Colonic mucosa (tissue), 4 donors: ENCODE data around the gene ITPK1. TPM values are rescaled to one million over a fixed set of nuclear protein-coding genes. Genes with fewer than 3 reads are reported as not detected.

ENCODE experiments used
- DNase-seq: peaks from one replicate; pipeline ENCODE4 v3.0.0-alpha.2; 2020
- H3K27ac ChIP-seq: fragments of 200-600 bp; one replicate; pipeline ENCODE4 v1.8.0; 2021
- H3K27me3 ChIP-seq: fragments of 200-600 bp; one replicate; pipeline ENCODE4 v1.8.0; 2021
- H3K36me3 ChIP-seq: fragments of 200-600 bp; one replicate; pipeline ENCODE4 v1.8.0; 2021
- H3K4me1 ChIP-seq: fragments of 200-600 bp; one replicate; pipeline ENCODE4 v1.8.0; 2021; ENCODE audit warnings: mild to moderate bottlenecking
- H3K4me3 ChIP-seq: fragments of 200-600 bp; one replicate; pipeline ENCODE4 v1.8.0; 2021
- H3K9ac ChIP-seq, 2 donors: one replicate each; pipeline ENCODE4 v1.7.0; 2013; ENCODE audit warnings: control low read depth in 2 of 2, low read depth in 2 of 2, low read length in 2 of 2
- H3K9me3 ChIP-seq: fragments of 200-600 bp; one replicate; pipeline ENCODE4 v1.8.0; 2021
- intact Hi-C: fragments of 100-400 bp; cut with DNase I; formaldehyde crosslinking; loops from one replicate; pipeline ENCODE4 v1.14.1; 2022
- total RNA-seq, 2 donors: library from RNA; stranded (reverse); fragmentation: NEBNext Ultra II Directional in 1 of 2; extraction: Animal tissue kit (Norgen Biotek cat#: 25700) in 1 of 2; gene quantifications; one replicate each; pipeline ENCODE4 v1.2.1, GENCODE V29; 2021
- TF ChIP-seq, protein P1 (sequence below): fragments of 200-600 bp; IDR thresholded peaks from one replicate; pipeline ENCODE4 v1.8.0; 2022; ENCODE audit warnings: antibody characterized with exemption, mild to moderate bottlenecking
- donor health status: healthy.
- donor health status: DM: no; HTN: no; CAD: no.
- donor health status: DM: no; HTN: no; CAD: no.

The ITPK1 gene
- total RNA-seq, 2 donors from 2014 or later = 118 to 134 TPM

DNA sequence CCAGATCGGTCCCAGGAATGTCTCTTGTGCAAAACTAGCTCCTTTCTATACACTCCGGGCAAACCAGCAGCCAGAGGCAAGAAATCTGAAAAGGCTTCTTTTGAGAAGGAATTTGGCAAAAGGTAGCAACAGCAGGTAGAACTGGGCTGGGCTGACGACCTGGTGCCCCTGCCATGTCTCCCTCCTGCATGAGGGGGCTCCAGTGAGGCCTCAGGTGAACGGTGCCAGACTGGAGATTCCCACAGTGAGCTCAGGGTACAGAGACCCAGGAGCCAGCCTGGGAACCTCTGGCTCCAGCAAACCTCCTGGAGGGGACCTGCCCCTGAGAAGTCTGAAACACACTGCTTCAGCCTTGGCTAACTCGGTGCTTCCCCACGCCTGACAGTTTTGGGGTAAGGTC lies 10.8 kb downstream of the ITPK1 start:
- TF ChIP-seq, protein P1, sequence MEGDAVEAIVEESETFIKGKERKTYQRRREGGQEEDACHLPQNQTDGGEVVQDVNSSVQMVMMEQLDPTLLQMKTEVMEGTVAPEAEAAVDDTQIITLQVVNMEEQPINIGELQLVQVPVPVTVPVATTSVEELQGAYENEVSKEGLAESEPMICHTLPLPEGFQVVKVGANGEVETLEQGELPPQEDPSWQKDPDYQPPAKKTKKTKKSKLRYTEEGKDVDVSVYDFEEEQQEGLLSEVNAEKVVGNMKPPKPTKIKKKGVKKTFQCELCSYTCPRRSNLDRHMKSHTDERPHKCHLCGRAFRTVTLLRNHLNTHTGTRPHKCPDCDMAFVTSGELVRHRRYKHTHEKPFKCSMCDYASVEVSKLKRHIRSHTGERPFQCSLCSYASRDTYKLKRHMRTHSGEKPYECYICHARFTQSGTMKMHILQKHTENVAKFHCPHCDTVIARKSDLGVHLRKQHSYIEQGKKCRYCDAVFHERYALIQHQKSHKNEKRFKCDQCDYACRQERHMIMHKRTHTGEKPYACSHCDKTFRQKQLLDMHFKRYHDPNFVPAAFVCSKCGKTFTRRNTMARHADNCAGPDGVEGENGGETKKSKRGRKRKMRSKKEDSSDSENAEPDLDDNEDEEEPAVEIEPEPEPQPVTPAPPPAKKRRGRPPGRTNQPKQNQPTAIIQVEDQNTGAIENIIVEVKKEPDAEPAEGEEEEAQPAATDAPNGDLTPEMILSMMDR = no peak
- Histone ChIP-seq H3K9ac (no peak overlapping the region), H3K9me3 (no peaks in the 10 kb centered on the region), H3K4me3 (no peak overlapping the region), H3K27ac (no peak overlapping the region), H3K27me3 (no peaks in the 10 kb centered on the region), H3K4me1 (peaks cover 12% of the 10 kb centered on the region), H3K36me3 (no peaks in the 10 kb centered on the region)
- DNase-seq = no peak
- intact Hi-C loops = no loop called here

GRCh38 chr14:93103392-93104080 lies 12.2 kb downstream of the ITPK1 start:
- peak; percentile 79 for DNase-seq
- intact Hi-C loops = no loop called here
- H3K27me3 ChIP-seq = no peaks in the 10 kb centered on the region
- H3K27ac ChIP-seq = peak overlapping the region; percentile 61
- H3K9me3 ChIP-seq = no peaks in the 10 kb centered on the region
- H3K9ac ChIP-seq = peak overlapping the region in 1 of 2 donors; percentile 50
- H3K4me1 ChIP-seq = peaks cover 12% of the 10 kb centered on the region
- no peak overlapping the region for H3K4me3 ChIP-seq
- TF ChIP-seq, protein P1 = no peak
- no peaks in the 10 kb centered on the region for H3K36me3 ChIP-seq

DNA sequence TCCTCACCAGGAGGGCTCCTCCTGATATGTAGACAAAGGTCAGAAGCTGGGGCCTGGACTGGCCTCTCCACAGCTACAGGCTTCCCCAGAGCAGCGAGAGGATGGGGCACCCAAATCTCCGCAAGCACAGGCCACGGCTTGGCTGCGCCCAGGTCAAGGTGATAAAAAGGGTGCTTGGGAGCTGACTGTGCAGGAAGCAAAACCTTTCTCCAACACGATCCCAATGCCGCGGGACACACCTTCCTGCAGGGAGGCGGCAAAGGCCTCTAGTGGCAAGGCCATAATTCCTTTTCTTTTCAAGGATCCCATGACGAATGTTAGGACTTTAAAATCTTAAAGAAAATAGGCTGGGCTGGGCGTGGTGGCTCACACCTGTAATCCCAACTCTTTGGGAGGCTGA lies 13.6 kb downstream of the ITPK1 start:
- peak overlapping the region; percentile 3 for H3K27ac ChIP-seq
- intact Hi-C loops = no loop called here
- H3K36me3 ChIP-seq = no peaks in the 10 kb centered on the region
- TF ChIP-seq, protein P1 = no peak
- H3K4me1 ChIP-seq = peaks cover 11% of the 10 kb centered on the region
- no peak overlapping the region for H3K4me3 ChIP-seq
- DNase-seq = peak; percentile 50
- H3K27me3 ChIP-seq = no peaks in the 10 kb centered on the region
- no peak overlapping the region for H3K9ac ChIP-seq
- no peaks in the 10 kb centered on the region for H3K9me3 ChIP-seq

DNA sequence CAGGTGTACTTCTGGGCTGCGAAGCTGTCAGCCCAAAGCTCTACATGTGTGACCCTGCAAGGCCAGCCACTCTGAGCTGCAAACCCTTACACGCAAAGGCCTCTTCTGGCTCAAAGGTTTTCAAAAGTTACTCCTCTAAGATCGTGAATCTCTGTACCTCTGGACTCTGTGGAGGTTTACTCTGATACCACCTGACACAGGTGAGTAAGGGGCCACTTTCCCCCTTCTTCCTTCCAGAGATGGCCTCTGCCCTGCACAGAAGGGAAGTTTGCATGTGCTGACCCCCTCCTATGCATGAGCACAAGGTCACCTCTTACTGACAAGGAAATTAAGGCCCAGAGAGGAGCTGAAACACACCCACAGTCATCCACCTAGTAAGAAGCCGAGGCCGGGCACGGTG lies 14.5 kb downstream of the ITPK1 start:
- peaks cover 5% of the 10 kb centered on the region for H3K4me1 ChIP-seq
- H3K9me3 ChIP-seq = no peaks in the 10 kb centered on the region
- DNase-seq = no peak
- no peak overlapping the region for H3K4me3 ChIP-seq
- intact Hi-C loops = no loop called here
- H3K27me3 ChIP-seq = no peaks in the 10 kb centered on the region
- H3K27ac ChIP-seq = no peak overlapping the region
- H3K9ac ChIP-seq = no peak overlapping the region
- TF ChIP-seq, protein P1 = no peak
- no peaks in the 10 kb centered on the region for H3K36me3 ChIP-seq

DNA sequence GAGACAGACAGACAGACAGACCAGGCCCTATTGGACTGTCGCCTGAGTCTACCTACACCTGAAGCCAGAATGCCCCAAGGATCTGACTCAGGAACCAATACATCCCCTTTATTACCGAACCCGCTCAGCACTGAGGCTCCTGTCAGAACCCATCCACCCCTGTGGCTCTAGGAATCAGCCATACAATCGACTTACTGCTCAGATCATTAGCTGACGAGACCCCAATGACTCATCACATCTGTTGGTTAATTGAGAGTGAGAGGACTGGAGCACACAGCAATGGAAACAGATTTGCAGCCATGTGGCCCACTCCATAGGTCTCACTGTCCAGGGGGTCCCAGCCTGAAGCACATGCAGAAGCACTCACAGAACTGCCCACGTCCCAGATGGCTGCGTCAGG lies 15.2 kb downstream of the ITPK1 start:
- Histone ChIP-seq H3K36me3 (no peaks in the 10 kb centered on the region), H3K4me1 (peaks cover 5% of the 10 kb centered on the region), H3K9me3 (no peaks in the 10 kb centered on the region), H3K27me3 (no peaks in the 10 kb centered on the region), H3K27ac (no peak overlapping the region), H3K4me3 (no peak overlapping the region), H3K9ac (no peak overlapping the region)
- no peak for DNase-seq
- TF ChIP-seq, protein P1 = no peak
- intact Hi-C loops = no loop called here
